Gastrocnemius medialis (tissue), 4 donors: ENCODE results near the gene TMEM108.

ENCODE experiments used
- POLR2A ChIP-seq, 2 donors: fragments of 450-650 bp; IDR thresholded peaks; one replicate each; pipeline ENCODE4 v1.6.1; 2017; ENCODE audit warnings: antibody characterized with exemption in 2 of 2, mild to moderate bottlenecking in 2 of 2, moderate library complexity in 2 of 2
- TF ChIP-seq, protein P1 (sequence below), 5 experiments: fragments of 450-650 bp in 3 of 5; fragments of 200-600 bp in 2 of 5; sonication (generic) in 2 of 5; IDR thresholded peaks in 4 of 5; conservative IDR thresholded peaks in 1 of 5; 1 replicate in 4 of 5; 2 replicates in 1 of 5; pipeline ENCODE4 v1.5.1; 2016 to 2019; ENCODE audit warnings: antibody characterized with exemption in 5 of 5, mild to moderate bottlenecking in 3 of 5, moderate library complexity in 3 of 5

DNA sequence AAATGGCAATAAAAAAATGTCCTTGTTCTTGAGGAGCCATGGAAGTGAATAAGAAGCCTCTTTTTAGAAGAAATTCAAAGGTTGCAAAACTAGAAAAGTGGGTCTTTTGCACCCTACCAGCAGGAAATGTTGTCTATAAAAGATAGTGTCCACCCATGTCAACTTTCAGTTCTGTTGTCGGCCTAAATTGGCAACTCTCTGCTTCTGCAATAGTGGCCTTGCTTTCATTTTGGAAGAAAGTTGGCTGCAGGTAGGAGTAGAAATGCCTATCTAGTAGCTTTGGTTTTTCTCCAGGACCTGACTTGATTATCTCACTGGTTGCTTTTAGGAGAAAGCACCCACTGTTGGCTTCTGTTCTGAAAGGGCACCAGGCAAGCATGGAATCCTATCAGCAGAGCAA, 85.4 kb downstream of the TMEM108 start:
- TF ChIP-seq, protein P1, sequence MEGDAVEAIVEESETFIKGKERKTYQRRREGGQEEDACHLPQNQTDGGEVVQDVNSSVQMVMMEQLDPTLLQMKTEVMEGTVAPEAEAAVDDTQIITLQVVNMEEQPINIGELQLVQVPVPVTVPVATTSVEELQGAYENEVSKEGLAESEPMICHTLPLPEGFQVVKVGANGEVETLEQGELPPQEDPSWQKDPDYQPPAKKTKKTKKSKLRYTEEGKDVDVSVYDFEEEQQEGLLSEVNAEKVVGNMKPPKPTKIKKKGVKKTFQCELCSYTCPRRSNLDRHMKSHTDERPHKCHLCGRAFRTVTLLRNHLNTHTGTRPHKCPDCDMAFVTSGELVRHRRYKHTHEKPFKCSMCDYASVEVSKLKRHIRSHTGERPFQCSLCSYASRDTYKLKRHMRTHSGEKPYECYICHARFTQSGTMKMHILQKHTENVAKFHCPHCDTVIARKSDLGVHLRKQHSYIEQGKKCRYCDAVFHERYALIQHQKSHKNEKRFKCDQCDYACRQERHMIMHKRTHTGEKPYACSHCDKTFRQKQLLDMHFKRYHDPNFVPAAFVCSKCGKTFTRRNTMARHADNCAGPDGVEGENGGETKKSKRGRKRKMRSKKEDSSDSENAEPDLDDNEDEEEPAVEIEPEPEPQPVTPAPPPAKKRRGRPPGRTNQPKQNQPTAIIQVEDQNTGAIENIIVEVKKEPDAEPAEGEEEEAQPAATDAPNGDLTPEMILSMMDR (IDR thresholded peaks at IDR 0.05 in 4 of 5, conservative IDR thresholded peaks at IDR 0.05 in 1 of 5), result no peak
- TF ChIP-seq POLR2A (IDR thresholded peaks at IDR 0.05), result no peak
